CD4-positive, alpha-beta T cell treated with Interleukin-10 for 1 hour (primary cell): Measurements from ENCODE around the gene EMX1.

ENCODE experiments used
- DNase-seq: peaks from one replicate; pipeline ENCODE4 v3.0.0-alpha.2; 2020

The EMX1 gene

GRCh38 chr2:72983500-72984161 is 66.3 kb downstream of the EMX1 start:
- DNase-seq: no peak

DNA sequence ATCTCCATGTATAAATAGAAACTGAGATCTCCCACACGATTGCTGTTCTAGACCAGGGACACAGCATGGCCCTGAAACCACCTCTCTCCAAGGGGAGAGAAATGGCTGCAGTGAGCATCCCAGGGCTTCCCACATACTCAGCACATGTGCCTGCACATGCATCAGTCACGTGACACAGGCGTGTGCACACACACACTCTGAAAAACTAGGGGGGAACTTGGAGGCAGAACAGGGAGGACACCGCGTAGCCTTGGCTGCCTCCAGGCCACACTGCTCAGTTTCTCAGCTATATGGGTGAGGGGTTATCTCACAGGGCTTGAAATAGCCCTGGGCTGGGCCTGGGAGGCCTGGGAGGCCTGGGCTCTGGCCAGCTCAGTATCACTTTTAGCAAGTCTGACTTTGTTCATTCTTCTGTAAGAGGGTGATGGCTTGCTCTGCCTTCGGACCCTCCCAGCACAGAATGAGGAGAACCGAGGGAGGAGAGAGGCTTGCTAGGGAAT is 66.9 kb downstream of the EMX1 start:
- DNase-seq: no peak
